Esophagus muscularis mucosa (tissue), 4 donors: Measurements from ENCODE around the gene PPP4R3A.

Experiments used
- EP300 ChIP-seq: sonication (generic); formaldehyde crosslinking; IDR thresholded peaks from one replicate; pipeline ENCODE4 v1.6.1; 2017; ENCODE audit warnings: antibody characterized with exemption
- POLR2A ChIP-seq: fragments of 450-650 bp; IDR thresholded peaks from one replicate; pipeline ENCODE4 v1.6.1; 2017; ENCODE audit warnings: antibody characterized with exemption, moderate library complexity, mild to moderate bottlenecking, low read depth
- POLR2AphosphoS5 ChIP-seq, 2 donors: sonication (generic); formaldehyde crosslinking; IDR thresholded peaks; one replicate each; pipeline ENCODE4 v1.6.1; 2017; ENCODE audit warnings: antibody characterized with exemption in 2 of 2
- TF ChIP-seq, protein P1 (sequence below), 3 experiments: fragments of 200-600 bp in 2 of 3; fragments of 450-650 bp in 1 of 3; sonication (generic) in 2 of 3; IDR thresholded peaks; one replicate each; pipeline ENCODE4 v1.5.1; 2017 to 2019; ENCODE audit warnings: antibody characterized with exemption in 3 of 3, mild to moderate bottlenecking in 2 of 3, moderate library complexity in 1 of 3

- no peak for TF ChIP-seq POLR2AphosphoS5 (IDR thresholded peaks at IDR 0.05)
- TF ChIP-seq EP300, result no peak
- no peak for TF ChIP-seq POLR2A
- TF ChIP-seq, protein P1, sequence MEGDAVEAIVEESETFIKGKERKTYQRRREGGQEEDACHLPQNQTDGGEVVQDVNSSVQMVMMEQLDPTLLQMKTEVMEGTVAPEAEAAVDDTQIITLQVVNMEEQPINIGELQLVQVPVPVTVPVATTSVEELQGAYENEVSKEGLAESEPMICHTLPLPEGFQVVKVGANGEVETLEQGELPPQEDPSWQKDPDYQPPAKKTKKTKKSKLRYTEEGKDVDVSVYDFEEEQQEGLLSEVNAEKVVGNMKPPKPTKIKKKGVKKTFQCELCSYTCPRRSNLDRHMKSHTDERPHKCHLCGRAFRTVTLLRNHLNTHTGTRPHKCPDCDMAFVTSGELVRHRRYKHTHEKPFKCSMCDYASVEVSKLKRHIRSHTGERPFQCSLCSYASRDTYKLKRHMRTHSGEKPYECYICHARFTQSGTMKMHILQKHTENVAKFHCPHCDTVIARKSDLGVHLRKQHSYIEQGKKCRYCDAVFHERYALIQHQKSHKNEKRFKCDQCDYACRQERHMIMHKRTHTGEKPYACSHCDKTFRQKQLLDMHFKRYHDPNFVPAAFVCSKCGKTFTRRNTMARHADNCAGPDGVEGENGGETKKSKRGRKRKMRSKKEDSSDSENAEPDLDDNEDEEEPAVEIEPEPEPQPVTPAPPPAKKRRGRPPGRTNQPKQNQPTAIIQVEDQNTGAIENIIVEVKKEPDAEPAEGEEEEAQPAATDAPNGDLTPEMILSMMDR (IDR thresholded peaks at IDR 0.05), result no peak
Observed at GRCh38 chr14:91520138-91520537, 10.0 kb upstream of the PPP4R3A start.
